GM12892 (cell line): ENCODE results near the gene PDAP1.
"Not testable (repeated sequence)": the region's sequence is repeated elsewhere in the genome, so short reads cannot be mapped to it uniquely, and the experiment has no call there.

Experiments
- DNase-seq: peaks from one replicate; pipeline ENCODE4 v3.0.0; 2011; ENCODE audit not compliant: insufficient read length
- FAIRE-seq: peaks from 2 replicates; lab custom pipeline; 2011; peaks lifted over from hg19 to GRCh38; lab: Jason Lieb, UNC
- POLR2A ChIP-seq: IDR thresholded peaks from 2 replicates; pipeline ENCODE4 v1.6.1; 2011; ENCODE audit warnings: low read depth, low read length, control low read depth
- POLR2AphosphoS5 ChIP-seq: IDR thresholded peaks from 2 replicates; pipeline ENCODE4 v1.6.1; 2011; ENCODE audit warnings: low read depth, low read length, control low read depth
- TAF1 ChIP-seq: IDR thresholded peaks from 2 replicates; pipeline ENCODE4 v1.6.1; 2011; ENCODE audit warnings: low read depth, mild to moderate bottlenecking, control low read depth, low read length, borderline replicate concordance

Gene PDAP1

DNA sequence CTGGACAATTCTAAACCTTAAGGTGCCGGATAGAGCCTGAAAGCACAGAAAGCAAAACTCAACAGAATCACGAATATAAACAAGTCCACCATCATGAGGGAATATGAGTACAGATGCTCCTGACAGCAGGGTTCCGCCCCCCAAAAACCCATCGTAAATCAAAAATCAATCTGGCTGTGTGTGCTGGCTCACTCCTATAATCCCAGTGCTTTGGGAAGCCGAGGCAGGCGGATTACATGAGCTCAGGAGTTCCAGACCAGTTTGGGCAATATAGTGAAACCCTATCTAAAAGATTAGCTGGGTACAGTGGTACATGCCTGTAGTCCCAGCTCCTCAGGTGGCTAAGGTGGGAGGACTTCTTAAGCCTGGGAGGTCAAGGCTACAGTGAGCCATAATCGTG lies 12.6 kb upstream of the PDAP1 start:
- DNase-seq (no peak), FAIRE-seq (no peak)
- TF ChIP-seq POLR2A (no peak), TAF1 (no peak), POLR2AphosphoS5 (no peak)

DNA sequence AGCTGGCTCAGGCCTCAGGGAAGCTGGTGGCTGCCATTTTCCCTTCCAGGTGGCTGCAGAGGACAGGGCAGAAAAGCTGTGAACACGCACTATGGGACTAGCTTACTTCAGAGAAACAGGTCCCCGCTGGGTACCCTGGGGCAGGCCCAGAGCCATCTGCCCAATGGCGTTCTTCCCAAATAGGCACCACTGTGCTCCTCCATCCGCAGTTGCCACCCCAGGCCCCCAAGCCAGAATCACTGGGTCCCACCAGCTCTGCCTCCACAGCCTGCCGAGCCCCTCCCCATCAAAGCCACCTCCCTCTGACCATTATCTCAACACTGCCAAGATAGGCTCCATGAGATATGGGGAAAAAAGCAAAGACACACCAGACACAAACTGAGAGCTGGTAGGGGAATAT lies 11.8 kb upstream of the PDAP1 start:
- TF ChIP-seq POLR2AphosphoS5 (no peak), POLR2A (no peak), TAF1 (no peak)
- DNase-seq = no peak
- FAIRE-seq = no peak

DNA sequence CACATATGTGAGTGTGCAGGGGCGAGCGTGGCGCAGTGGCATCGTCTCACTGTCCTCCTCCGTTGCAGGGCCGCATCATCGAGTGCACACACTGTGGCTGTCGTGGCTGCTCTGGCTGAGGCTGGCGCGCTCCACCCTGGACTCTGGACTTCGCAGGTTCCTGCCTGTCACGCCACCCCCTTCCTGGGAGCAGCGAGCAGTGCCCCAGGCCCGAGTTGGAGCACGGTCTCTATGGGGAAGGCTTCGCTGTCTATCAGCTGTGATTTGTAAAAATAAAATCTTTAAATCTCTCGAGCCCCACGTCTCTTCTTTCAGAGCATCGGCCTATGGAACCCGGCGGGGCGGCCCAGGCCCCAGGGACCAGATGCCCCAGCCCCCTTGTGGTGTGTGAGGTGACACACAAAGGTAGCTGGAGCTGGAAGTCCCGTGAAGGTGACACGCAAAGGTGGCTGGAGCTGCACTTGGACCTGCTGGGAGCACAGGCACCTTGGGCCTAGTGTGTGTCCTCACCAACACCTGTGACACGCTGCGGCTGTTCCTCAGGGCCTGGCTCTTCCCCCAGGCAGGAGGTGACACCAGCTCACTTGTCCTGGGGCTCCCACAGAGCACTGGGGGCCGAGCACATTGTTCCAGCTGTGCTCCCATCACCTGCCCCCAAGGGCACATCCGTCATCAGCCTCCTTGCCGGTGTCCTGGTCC lies 11.1 kb upstream of the PDAP1 start:
- DNase-seq (no peak), FAIRE-seq (no peak)
- TF ChIP-seq POLR2AphosphoS5 = peak; percentile 50; the same call in 1 of the 2 replicates
- no peak for TF ChIP-seq TAF1
- TF ChIP-seq POLR2A = peak; percentile 34; the same call in 1 of the 2 replicates

DNA sequence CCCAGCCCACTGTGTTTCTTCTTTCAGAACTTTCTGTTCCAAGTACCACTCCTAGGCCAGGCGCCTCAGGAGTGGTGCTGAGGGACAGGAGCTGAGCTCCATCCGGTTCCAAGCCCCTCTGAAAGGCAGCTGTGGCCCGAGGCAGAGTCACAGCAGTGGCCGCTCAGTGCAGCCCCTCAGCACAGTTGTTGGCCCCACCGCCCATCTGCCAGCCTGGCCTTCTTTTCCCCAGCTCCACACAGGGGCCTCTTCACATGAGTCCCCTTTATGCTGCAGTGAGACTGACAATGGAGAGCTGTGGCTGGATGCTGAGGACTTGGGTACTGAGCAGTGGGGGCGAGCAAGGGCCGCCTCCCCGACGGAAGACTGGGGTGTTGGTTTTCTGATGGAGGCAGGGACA lies 9.9 kb upstream of the PDAP1 start:
- no peak; the same call in 1 of the 2 replicates for TF ChIP-seq POLR2AphosphoS5
- DNase-seq = no peak
- no peak for FAIRE-seq

DNA sequence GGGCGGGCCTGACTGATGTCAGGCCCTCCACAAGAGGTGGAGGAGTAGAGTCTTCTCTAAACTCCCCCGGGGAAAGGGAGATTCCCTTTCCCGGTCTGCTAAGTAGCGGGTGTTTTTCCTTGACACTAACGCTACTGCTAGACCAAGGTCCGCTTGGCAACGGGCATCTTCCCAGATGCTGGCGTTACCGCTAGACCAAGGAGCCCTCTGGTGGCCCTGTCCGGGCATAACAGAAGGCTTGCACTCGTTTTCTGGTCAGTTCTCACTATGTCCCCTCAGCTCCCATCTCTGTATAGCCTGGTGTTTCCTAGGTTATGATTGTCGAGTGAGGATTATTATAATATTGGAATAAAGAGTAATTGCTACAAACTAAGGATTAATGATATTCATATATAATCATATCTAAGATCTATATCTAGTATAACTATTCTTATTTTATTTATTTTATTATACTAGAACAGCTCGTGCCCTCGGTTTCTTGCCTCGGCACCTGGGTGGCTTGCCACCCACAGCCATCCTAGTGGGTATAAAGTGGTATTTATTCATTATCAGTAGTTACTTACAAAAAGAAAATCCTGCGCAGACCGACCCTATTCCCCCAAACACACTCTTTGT lies 7.2 kb upstream of the PDAP1 start:
- DNase-seq, FAIRE-seq: not testable (repeated sequence)

DNA sequence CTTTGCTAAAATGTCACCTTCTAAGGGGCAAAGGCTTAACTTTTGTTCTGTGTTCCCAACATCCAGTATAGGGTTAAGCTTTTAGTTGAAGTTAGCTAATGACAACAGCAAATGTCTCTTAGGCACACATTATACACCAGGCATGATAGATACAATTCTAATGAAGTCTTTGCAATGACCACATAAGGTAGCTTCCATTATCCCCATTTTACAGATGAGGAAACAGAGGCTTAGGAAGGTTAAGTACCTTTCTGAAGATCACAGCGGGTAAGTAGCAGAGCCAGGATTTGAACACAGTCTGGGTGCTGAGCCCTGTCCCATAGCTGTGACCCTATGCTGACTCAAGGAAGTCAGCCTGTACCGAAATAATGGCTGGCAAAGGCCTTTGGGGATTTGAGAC lies 2.2 kb upstream of the PDAP1 start:
- DNase-seq = no peak
- TF ChIP-seq POLR2A (no peak), TAF1 (no peak), POLR2AphosphoS5 (no peak)
- no peak for FAIRE-seq

DNA sequence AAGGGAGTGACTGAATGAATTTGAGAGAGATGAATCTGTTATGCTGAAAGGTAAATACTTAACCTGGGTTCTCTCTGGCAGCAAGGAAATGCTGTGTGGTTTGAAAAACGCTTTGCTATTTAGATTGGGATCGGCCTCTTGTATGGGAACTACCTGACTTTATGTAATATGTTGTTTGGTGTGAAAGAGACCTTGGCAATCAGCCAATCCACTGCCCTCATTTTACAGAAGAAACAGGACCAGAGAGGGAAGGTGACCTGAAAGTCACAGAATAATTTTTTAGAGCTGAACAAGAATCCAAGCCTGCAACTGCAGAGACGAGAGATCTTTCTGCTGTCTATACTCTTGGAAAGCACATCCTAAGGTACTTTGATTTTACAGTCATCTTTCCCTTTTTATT lies 1.4 kb upstream of the PDAP1 start:
- FAIRE-seq (no peak), DNase-seq (no peak)
- TF ChIP-seq POLR2A (no peak), POLR2AphosphoS5 (no peak), TAF1 (no peak)

DNA sequence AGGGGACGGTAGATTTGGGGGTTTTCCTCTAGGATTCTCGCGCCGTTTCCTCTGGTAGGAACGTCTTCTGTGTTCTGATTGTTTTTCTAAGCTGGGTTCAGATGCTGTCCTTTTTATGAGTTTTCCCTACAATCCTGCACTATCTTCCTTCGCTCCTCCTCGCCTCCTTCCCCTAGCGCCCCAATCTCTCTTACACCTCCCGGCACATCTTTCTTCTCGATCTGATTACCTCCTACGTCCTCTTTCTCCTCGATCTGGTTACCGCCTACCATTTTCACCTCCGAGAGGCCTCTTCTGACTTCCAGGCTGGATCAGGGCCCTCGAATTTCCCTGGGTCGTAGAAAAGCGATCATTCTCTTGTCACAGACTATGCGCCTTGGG lies 785 bp upstream of the PDAP1 start:
- no peak for TF ChIP-seq TAF1
- TF ChIP-seq POLR2A = no peak
- DNase-seq (no peak), FAIRE-seq (no peak)

DNA sequence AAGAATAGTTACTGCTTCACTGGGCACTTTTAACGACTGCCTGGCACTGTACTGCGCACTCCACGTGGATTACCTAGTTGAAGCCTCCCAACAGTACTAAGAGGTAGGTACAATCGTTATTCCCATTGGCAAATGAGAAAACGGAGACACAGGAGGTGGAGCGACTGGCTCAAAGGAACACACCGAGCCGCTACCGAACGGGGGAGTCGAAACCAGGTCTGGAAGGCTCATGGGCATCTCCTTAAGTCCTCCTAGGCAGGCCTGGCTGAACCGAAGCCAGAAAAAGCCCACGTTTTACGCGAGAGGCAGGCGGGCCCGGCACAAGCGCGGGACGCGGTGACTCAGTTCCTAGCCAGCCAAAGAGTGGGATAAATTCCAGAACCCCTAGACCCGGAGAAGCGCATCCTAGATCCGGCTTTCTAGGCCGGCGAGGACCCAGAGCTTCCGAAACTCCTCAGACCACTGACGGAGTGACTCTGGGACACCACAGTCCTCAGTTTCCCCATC lies 472 bp downstream of the PDAP1 start:
- FAIRE-seq (peak; percentile 14), DNase-seq (no peak)
- TF ChIP-seq POLR2AphosphoS5 (no peak), TAF1 (no peak)

DNA sequence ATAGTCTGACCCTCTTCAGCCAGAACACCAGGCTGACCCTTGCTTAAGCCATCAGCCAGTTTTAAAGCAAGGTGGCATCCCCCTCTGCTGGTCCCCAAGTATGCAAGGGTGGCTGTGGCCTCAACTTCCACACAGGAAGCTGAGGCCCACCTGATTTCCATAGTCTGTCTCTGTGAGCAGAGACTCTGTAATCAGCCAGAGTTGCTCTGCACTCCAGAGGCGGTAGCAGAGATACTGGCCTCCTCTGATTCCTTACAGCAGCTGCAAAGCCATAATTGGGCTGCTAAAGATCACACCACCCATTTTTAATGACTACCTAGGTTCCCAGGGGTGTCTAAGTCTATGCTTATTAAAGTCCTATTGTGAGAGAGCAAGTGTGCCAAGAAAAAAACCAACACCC lies 1.8 kb downstream of the PDAP1 start:
- no peak for FAIRE-seq
- no peak for DNase-seq
- TF ChIP-seq TAF1 = no peak
- TF ChIP-seq POLR2A = no peak; the same call in 1 of the 2 replicates
- TF ChIP-seq POLR2AphosphoS5 = no peak

DNA sequence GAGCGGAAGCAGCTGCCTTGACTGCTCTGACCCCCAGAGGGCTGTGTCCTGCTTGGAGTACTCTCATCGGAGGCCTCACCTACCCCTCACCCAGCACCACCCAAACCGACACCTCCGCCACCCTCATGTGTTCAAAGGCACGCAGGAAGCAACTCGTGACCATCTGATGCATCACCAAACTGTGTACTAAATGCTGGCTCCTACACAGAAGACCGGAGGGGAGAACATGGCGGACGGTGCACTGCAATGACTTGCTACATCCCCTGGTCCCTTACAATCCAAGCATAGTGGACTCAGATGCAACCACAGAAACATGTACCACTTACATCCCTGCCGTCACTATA lies 3.4 kb downstream of the PDAP1 start:
- TF ChIP-seq POLR2AphosphoS5 (no peak), POLR2A (no peak), TAF1 (no peak)
- FAIRE-seq (no peak), DNase-seq (no peak)

DNA sequence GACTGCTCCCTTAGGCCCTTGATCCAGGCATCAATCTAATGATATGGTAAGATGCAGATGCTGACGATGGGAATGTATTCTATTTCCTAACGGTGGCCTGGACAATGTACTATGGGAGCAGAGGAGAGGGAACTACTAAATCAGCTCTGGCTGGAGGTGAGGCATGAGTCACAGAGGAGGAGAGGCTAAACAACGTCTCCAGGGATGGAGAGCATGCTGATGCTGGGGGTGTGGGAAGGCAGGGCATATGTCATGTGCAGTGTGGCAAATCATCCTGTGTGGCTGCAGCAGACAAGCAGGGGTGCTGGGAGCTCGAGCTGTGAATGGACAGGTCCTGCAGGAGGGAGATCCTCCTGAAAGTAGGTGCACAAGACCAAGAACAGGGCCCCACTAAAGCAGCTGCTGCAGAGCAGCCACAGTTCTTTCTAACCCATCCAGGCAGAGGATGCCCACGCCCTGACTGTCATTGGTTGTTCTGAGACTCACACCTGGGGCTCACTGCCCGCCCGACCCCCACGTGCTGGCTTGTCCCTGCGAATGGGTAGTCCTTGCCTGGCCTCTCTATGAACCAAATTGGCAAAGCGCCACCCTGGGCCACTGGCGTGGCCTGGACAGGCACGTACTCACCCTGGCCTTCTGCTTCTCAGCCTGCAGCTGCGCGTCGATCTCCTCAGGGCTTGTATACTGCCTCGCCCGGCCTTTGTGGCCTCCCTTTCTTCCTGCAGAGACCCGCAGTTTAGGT lies 4.0 kb downstream of the PDAP1 start:
- FAIRE-seq = no peak
- TF ChIP-seq POLR2A = no peak
- TF ChIP-seq TAF1 = no peak
- no peak for TF ChIP-seq POLR2AphosphoS5
- no peak for DNase-seq
